Psoas muscle (tissue), 8 donors: ENCODE data around the gene CARF. TPM values are rescaled to one million over a fixed set of nuclear protein-coding genes. Genes with fewer than 3 reads are reported as not detected.

Source experiments
- ATAC-seq, 4 donors: fragments of 200-7000 bp; cut with Tn5 transposase; one replicate each; pipeline ENCODE4 v1.9.1; 2020; ENCODE audit warnings: moderate library complexity in 3 of 4, mild to moderate bottlenecking in 2 of 4
- DNase-seq, 2 donors: peaks; one replicate each; pipeline ENCODE4 v3.0.0-alpha.2; 2020
- H3K27ac ChIP-seq: fragments of 200-600 bp; one replicate; pipeline ENCODE4 v1.8.0; 2022
- H3K27me3 ChIP-seq, 3 donors: fragments of 200-600 bp in 1 of 3; one replicate each; pipeline versions ENCODE4 v1.6.1 to v1.8.0; 2013 to 2022; ENCODE audit warnings: low read length in 2 of 3, mild to moderate bottlenecking in 2 of 3, moderate library complexity in 1 of 3; ENCODE audit not compliant: insufficient read depth in 3 of 3
- H3K36me3 ChIP-seq, 2 donors: fragments of 200-600 bp in 1 of 2; one replicate each; pipeline versions ENCODE4 v1.6.1 to v1.8.0; 2013 to 2022; ENCODE audit warnings: low read depth in 1 of 2, mild to moderate bottlenecking in 1 of 2, moderate library complexity in 1 of 2; ENCODE audit not compliant: insufficient read depth in 1 of 2
- H3K4me1 ChIP-seq: fragments of 200-600 bp; one replicate; pipeline ENCODE4 v1.8.0; 2022
- H3K4me3 ChIP-seq: fragments of 200-600 bp; one replicate; pipeline ENCODE4 v1.8.0; 2022; ENCODE audit warnings: mild to moderate bottlenecking
- H3K9me3 ChIP-seq: fragments of 200-600 bp; one replicate; pipeline ENCODE4 v1.8.0; 2022
- CTCF ChIP-seq: fragments of 200-600 bp; IDR thresholded peaks from one replicate; pipeline ENCODE4 v1.8.0; 2022; ENCODE audit warnings: antibody characterized with exemption
- WGBS, 3 donors: extraction: QIAGEN DNeasy Blood & Tissue Kit; methylation state at CpG; one replicate each; pipeline versions ENCODE4 v1.1.6 to v1.1.7; 2013; 5-methylcytosine and 5-hydroxymethylcytosine counted together
- intact Hi-C, 2 donors: fragments of 100-400 bp; cut with DNase I; formaldehyde crosslinking; loops; one replicate each; pipeline versions ENCODE4 v1.11.0 to v1.14.2; 2022
- polyA plus RNA-seq, 3 donors: library from polyadenylated mRNA; stranded (reverse); fragments of 200-250 nt; gene quantifications; one replicate each; pipeline ENCODE4 v1.2.3, GENCODE V29; 2013
- total RNA-seq, 4 donors: library from RNA; stranded (reverse); fragmentation: NEBNext Ultra II Directional in 2 of 4; extraction: Animal tissue kit (Norgen Biotek cat#: 25700) in 2 of 4; gene quantifications; one replicate each; pipeline versions ENCODE4 v1.2.1 to v1.2.4, GENCODE V29; 2021 to 2023
- donor health status: healthy with polysubstance abuse.
- donor health status: DM: no; HTN: no; CAD: no; lungs with moderate emphysema.
- donor health status: Bipolar disorder and iron deficiency.
- donor health status: healthy.
- donor health status: DM: yes; HTN: yes; CAD: no.
- donor health status: DM: no; HTN: no; CAD: no.
- donor health status: DM: no; HTN: no; CAD: no.
- donor health status: DM: yes; HTN: yes; CAD: no.

CARF gene
- total and polyA plus RNA-seq, 7 donors = 0.76 to 7.7 (median 4.5) TPM

- no peak for TF ChIP-seq CTCF
- no peaks in the 10 kb centered on the region for H3K36me3 ChIP-seq
- no peaks in the 10 kb centered on the region for H3K9me3 ChIP-seq
- DNase-seq (no peak), ATAC-seq (no peak)
- H3K4me3 ChIP-seq = no peak overlapping the region
- intact Hi-C loops = no loop called here
- H3K27ac ChIP-seq = no peak overlapping the region
- WGBS, 3 donors = 91 to 94% (median 92%) methylated on average over 3 of the region's 3 CpGs
- no peaks in the 10 kb centered on the region for H3K27me3 ChIP-seq
- H3K4me1 ChIP-seq = no peaks in the 10 kb centered on the region
Measured at GRCh38 chr2:203002054-203002821, 90.2 kb downstream of the CARF start.

GRCh38 chr2:203003716-203004115 is 91.6 kb downstream of the CARF start:
- 91 to 95% (median 92%) methylated on average over 8 of the region's 8 CpGs for WGBS, 3 donors
- intact Hi-C loops = no loop called here

DNA sequence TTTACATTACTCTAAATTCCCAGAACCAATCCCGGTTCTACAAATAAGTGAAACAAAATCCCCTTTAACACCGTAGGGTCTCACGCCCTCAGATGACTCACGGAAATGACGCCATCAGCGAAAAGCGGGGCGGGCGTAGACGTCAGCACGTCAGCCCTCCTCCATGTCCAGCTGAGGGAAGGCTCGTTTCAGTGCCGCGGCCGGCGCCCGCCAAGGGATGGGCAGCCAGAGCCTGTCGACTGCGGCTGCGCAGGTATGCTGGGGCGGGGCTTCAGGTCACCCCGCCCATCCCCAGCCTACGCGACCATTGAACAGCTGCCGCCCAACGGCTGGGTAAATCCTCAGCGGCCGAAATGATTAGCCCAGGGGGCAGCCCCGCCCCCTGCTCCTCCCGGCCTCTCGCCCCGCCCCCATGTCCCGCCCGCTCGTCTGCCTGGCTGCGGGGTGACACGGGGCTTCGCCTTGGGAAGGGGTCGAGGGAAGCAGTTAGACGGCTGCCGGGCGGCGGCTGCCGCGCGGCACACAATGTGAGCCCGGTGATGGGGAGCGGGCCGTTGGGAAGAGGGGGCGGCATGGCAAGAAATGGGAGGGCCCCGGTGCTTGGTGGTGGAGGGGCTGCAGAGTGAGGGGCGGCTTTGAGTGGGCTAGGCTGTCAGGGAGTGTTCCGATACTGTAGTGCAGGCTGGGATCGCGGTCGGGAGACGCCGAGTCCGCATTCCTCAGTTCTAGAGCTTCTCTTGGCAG is 102.6 kb downstream of the CARF start, which contains the start of gene NBEAL1:
Gene NBEAL1 (plus strand): TSS at position 420 of the 744 bp plus-strand sequence. CDS start 1,510 bp downstream, outside the sequence.
- ATAC-seq = peak; percentile 97 to 98 (median 98)
- Histone ChIP-seq H3K27me3 (no peaks in the 10 kb centered on the region), H3K4me1 (peaks cover 36% of the 10 kb centered on the region), H3K4me3 (peak within 1 kb of the TSS; percentile 91), H3K9me3 (no peaks in the 10 kb centered on the region), H3K27ac (peak within 1 kb of the TSS; percentile 90), H3K36me3 (no peaks in the 10 kb centered on the region)
- WGBS, 3 donors = 0 to 1% (median 1%) methylated on average over 48 to 59 of the region's 59 CpGs
- intact Hi-C loops = no loop called here
- TF ChIP-seq CTCF = no peak
- peak; percentile 98 to 99 for DNase-seq

More at GRCh38 chr2:203003716-203004115, 91.6 kb downstream of the CARF start:
- no peaks in the 10 kb centered on the region for H3K4me1 ChIP-seq
- H3K9me3 ChIP-seq = no peaks in the 10 kb centered on the region
- no peaks in the 10 kb centered on the region for H3K36me3 ChIP-seq
- no peak for DNase-seq
- no peaks in the 10 kb centered on the region for H3K27me3 ChIP-seq
- no peak for TF ChIP-seq CTCF
- ATAC-seq = no peak
- H3K27ac ChIP-seq = no peak overlapping the region
- H3K4me3 ChIP-seq = no peak overlapping the region

DNA sequence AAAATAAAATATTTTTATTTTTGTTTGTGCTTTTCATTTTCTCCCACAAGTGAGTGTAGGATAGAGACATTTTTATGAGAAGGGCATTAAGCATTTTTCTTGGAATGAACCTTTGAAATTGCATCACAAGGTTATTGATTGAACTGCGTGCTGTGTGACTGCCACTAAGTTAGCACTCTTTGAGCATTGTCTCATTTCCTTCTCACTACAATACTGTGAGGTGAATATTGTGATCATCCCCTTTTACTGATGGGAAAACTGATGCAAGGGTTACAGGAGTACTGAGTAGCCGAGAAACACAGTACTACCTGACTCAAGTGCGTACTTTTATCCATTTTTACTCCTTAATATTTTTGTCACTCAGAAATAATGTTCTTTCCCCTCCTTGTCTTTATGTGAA is 104.6 kb downstream of the CARF start:
- Histone ChIP-seq H3K4me1 (peaks cover 36% of the 10 kb centered on the region), H3K27ac (no peak overlapping the region), H3K4me3 (peak overlapping the region; percentile 91), H3K9me3 (no peaks in the 10 kb centered on the region), H3K36me3 (no peaks in the 10 kb centered on the region), H3K27me3 (no peaks in the 10 kb centered on the region)
- WGBS, 3 donors = 58 to 64% (median 63%) methylated on average over 3 of the region's 3 CpGs
- TF ChIP-seq CTCF = no peak
- intact Hi-C loops = no loop called here
- no peak for ATAC-seq
- no peak for DNase-seq
